ENCODE results near the gene INHBE. TPM values are rescaled to one million over a fixed set of nuclear protein-coding genes. Genes with fewer than 3 reads are reported as not detected.

Gene INHBE
- total and polyA plus RNA-seq, 2 of the 8 experiments (the other 6 are each of a cell fraction or from before 2014, with no cell fraction given): 10.2 to 18.8 TPM

DNA sequence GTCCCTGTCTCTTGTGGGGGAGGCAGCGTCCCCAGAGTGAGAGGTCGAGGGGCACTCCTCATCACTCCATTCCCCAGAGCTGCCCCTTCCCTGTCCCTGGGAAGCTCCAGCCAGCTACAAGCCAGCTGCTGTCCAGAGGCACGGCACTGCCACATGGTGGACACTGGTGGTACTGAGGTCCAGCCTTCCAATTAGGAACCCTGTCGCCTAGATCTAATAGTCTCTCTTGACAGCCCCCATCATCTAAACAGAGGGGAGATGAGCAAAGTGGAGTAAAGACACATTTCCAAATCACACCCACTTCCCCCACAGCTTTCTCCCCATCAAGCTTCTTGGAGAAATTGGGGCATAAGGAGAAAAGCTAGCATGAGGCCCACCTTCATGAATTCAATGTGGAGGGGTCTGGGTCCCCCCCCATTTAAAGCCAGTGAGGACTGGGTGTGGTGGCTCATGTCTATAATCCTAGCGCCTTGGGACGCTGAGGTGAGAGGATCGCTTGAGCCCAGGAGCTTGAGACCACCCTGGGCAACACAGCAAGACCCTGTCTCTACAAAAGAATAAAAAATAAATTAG, 2.1 kb upstream of the INHBE start (continued):
- TF ChIP-seq TAF7 (optimal IDR thresholded peaks at IDR 0.05; ENCODE audit: borderline replicate concordance, low read depth, low read length): no peak
